GM20000 (cell line): Measurements from ENCODE around the gene TBATA.

ENCODE experiments used
- DNase-seq: peaks from one replicate; pipeline ENCODE4 v3.0.0; 2012; ENCODE audit warnings: low spot score
- CTCF ChIP-seq: IDR thresholded peaks from 2 replicates; pipeline ENCODE4 v1.5.1; 2012; ENCODE audit warnings: mild to moderate bottlenecking, control low read depth; ENCODE audit errors: extremely low read depth, missing control alignments

Gene TBATA

GRCh38 chr10:70778267-70778924 is 6.8 kb downstream of the TBATA start:
- TF ChIP-seq CTCF = no peak
- no peak for DNase-seq

- DNase-seq = no peak
- TF ChIP-seq CTCF = no peak
These were observed 7.9 kb downstream of the TBATA start for GRCh38 chr10:70777063-70777875.

GRCh38 chr10:70776455-70777005 is 8.6 kb downstream of the TBATA start:
- no peak for TF ChIP-seq CTCF
- no peak for DNase-seq

GRCh38 chr10:70775679-70776454 is 9.3 kb downstream of the TBATA start:
- no peak for DNase-seq

GRCh38 chr10:70774810-70775678 is 10.1 kb downstream of the TBATA start:
- TF ChIP-seq CTCF = no peak
- no peak for DNase-seq

More at GRCh38 chr10:70775679-70776454, 9.3 kb downstream of the TBATA start:
- no peak for TF ChIP-seq CTCF

GRCh38 chr10:70773965-70774809 is 11.0 kb downstream of the TBATA start:
- DNase-seq = no peak
- TF ChIP-seq CTCF = no peak
